ENCODE data around the gene OPN1MW.
"Not testable (repeated sequence)": the region's sequence is repeated elsewhere in the genome, so short reads cannot be mapped to it uniquely, and the experiment has no call there.

OPN1MW gene

GRCh38 chrX:154182296-154182695 lies at the start of gene OPN1MW:
OPN1MW (plus strand) TSS chrX:154182596; CDS start chrX:154182678, 82 bp downstream.
- DNase-seq (ENCODE audit: low read depth) = not testable (repeated sequence)

GRCh38 chrX:154135458-154136229 lies 46.8 kb upstream of the OPN1MW start:
- no peak for DNase-seq (ENCODE audit: low read depth)

GRCh38 chrX:154136627-154137161 lies 45.7 kb upstream of the OPN1MW start:
- DNase-seq (ENCODE audit: low read depth) = no peak

- no peak for DNase-seq (ENCODE audit: low read depth)
Measured at GRCh38 chrX:154138857-154139256, 43.5 kb upstream of the OPN1MW start.

- no peak for DNase-seq (ENCODE audit: low read depth)
Measured at GRCh38 chrX:154140206-154140605, 42.2 kb upstream of the OPN1MW start.

GRCh38 chrX:154140742-154141141 lies 41.7 kb upstream of the OPN1MW start:
- DNase-seq (ENCODE audit: low read depth) = no peak

GRCh38 chrX:154142386-154142785 lies 40.0 kb upstream of the OPN1MW start:
- no peak for DNase-seq (ENCODE audit: low read depth)

- no peak for DNase-seq (ENCODE audit: low read depth)
Measured at GRCh38 chrX:154142950-154143745, 39.2 kb upstream of the OPN1MW start.

GRCh38 chrX:154144010-154144409 lies 38.4 kb upstream of the OPN1MW start, which contains the start of gene OPN1LW:
OPN1LW (plus strand) TSS chrX:154144243; CDS start chrX:154144284, 41 bp downstream.
- not testable (repeated sequence) for DNase-seq (ENCODE audit: low read depth)

GRCh38 chrX:154151030-154151429 lies 31.4 kb upstream of the OPN1MW start:
- not testable (repeated sequence) for DNase-seq (ENCODE audit: low read depth)

- DNase-seq (ENCODE audit: low read depth) = not testable (repeated sequence)
Measured at GRCh38 chrX:154156221-154156620, 26.2 kb upstream of the OPN1MW start.

- DNase-seq (ENCODE audit: low read depth) = not testable (repeated sequence)
Measured at GRCh38 chrX:154157207-154157606, 25.2 kb upstream of the OPN1MW start.

- DNase-seq (ENCODE audit: low read depth) = not testable (repeated sequence)
Measured at GRCh38 chrX:154159345-154159744, 23.1 kb upstream of the OPN1MW start.

- DNase-seq (ENCODE audit: low read depth) = not testable (repeated sequence)
Measured at GRCh38 chrX:154164902-154165301, 17.5 kb upstream of the OPN1MW start.

- not testable (repeated sequence) for DNase-seq (ENCODE audit: low read depth)
Measured at GRCh38 chrX:154168384-154168783, 14.0 kb upstream of the OPN1MW start.

- not testable (repeated sequence) for DNase-seq (ENCODE audit: low read depth)
Measured at GRCh38 chrX:154172535-154172943, 9.9 kb upstream of the OPN1MW start.

GRCh38 chrX:154174356-154174755 lies 8.0 kb upstream of the OPN1MW start:
- DNase-seq (ENCODE audit: low read depth) = not testable (repeated sequence)

- not testable (repeated sequence) for DNase-seq (ENCODE audit: low read depth)
Measured at GRCh38 chrX:154183794-154184193, 1.4 kb downstream of the OPN1MW start.

- not testable (repeated sequence) for DNase-seq (ENCODE audit: low read depth)
Measured at GRCh38 chrX:154192846-154193245, 10.4 kb downstream of the OPN1MW start.

GRCh38 chrX:154194316-154194715 lies 11.9 kb downstream of the OPN1MW start:
- not testable (repeated sequence) for DNase-seq (ENCODE audit: low read depth)

GRCh38 chrX:154196466-154196865 lies 14.1 kb downstream of the OPN1MW start:
- not testable (repeated sequence) for DNase-seq (ENCODE audit: low read depth)

- not testable (repeated sequence) for DNase-seq (ENCODE audit: low read depth)
Measured at GRCh38 chrX:154209670-154210418, 27.4 kb downstream of the OPN1MW start.

Data from GM04503 (cell line).